Measurements from ENCODE around the gene NIPAL4.
"Not testable (repeated sequence)": the region's sequence is repeated elsewhere in the genome, so short reads cannot be mapped to it uniquely, and the experiment has no call there.

DNA sequence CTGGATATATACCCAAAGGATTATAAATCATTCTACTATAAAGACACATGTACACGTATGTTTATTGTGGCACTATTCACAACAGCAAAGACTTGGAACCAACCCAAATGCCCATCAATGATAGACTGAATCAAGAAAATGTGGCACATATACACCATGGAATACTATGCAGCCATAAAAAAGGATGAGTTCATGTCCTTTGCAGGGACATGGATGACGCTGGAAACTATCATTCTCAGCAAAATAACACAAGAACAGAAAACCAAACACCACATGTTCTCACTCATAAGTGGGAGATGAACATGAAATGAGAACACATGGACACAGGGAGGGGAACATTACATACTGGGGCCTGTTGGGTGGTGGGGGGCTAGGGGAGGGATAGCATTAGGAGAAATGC is 22.7 kb downstream of the NIPAL4 start:
- not testable (repeated sequence) for TF ChIP-seq POLR2A, CTCF (IDR thresholded peaks at IDR 0.05)
